Measurements from ENCODE around the gene IL1RAPL1. TPM values are rescaled to one million over a fixed set of nuclear protein-coding genes. Genes with fewer than 3 reads are reported as not detected.

IL1RAPL1 gene
- total and polyA plus RNA-seq, 2 donors (not counting 3 experiments of a cell fraction or from before 2014, with no cell fraction given) = 0.79 to 1.3 TPM

DNA sequence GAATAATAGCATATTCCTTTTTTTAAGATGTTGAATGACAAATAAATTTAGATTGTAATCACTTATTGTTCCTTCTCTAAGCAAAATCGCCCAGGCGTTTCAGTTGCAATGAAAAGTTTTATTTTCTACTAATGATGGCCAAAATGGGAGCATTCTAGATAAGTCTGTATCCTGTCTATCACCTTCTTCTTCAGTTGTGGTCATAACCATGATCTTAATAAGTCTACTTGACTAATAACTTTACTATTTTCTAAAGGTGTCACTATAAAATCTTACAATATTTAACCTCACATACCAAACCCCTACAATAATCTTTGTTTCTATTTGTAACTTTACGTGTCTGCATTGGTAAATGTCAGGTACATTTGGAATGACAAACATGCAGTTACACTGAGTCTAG, 904.4 kb downstream of the IL1RAPL1 start:
- TF ChIP-seq, protein P1, sequence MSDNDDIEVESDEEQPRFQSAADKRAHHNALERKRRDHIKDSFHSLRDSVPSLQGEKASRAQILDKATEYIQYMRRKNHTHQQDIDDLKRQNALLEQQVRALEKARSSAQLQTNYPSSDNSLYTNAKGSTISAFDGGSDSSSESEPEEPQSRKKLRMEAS (IDR thresholded peaks at IDR 0.05; ENCODE audit: insufficient read depth, insufficient read length) = no peak
- no peak for TF ChIP-seq POLR2AphosphoS5 (IDR thresholded peaks at IDR 0.05; ENCODE audit: insufficient read depth, low read depth, low read length)
- TF ChIP-seq, protein P2, sequence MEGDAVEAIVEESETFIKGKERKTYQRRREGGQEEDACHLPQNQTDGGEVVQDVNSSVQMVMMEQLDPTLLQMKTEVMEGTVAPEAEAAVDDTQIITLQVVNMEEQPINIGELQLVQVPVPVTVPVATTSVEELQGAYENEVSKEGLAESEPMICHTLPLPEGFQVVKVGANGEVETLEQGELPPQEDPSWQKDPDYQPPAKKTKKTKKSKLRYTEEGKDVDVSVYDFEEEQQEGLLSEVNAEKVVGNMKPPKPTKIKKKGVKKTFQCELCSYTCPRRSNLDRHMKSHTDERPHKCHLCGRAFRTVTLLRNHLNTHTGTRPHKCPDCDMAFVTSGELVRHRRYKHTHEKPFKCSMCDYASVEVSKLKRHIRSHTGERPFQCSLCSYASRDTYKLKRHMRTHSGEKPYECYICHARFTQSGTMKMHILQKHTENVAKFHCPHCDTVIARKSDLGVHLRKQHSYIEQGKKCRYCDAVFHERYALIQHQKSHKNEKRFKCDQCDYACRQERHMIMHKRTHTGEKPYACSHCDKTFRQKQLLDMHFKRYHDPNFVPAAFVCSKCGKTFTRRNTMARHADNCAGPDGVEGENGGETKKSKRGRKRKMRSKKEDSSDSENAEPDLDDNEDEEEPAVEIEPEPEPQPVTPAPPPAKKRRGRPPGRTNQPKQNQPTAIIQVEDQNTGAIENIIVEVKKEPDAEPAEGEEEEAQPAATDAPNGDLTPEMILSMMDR (IDR thresholded peaks at IDR 0.05; ENCODE audit: extremely low read depth in 1 of 2, insufficient read depth in 1 of 2, low read depth in 1 of 2, low read length in 2 of 2) = no peak
- TF ChIP-seq POLR2A (IDR thresholded peaks at IDR 0.05; ENCODE audit: low read depth, low read length) = no peak
- no peak overlapping the region for H2AFZ ChIP-seq (ENCODE audit: low read depth, low read length)
- no peak overlapping the region for H3K4me3 ChIP-seq (replicated peaks in 1 of 3; ENCODE audit: insufficient read depth in 1 of 3, low read depth in 1 of 3, low read length in 3 of 3)
- no peak overlapping the region for H3K4me2 ChIP-seq (ENCODE audit: insufficient read depth, low read length)
- no peak overlapping the region for H3K9ac ChIP-seq (replicated peaks; ENCODE audit: extremely low read depth, insufficient read depth, low read length)
- H3K79me2 ChIP-seq (ENCODE audit: control insufficient read depth, insufficient read depth, low read length) = no peaks in the 10 kb centered on the region
- ChIA-PET CTCF (no interaction called here), POLR2A (no interaction called here)
- no peaks in the 10 kb centered on the region for H3K36me3 ChIP-seq (ENCODE audit: control insufficient read depth in 2 of 2, extremely low read depth in 1 of 2, insufficient read depth in 2 of 2, low read length in 2 of 2)
- intact Hi-C loops (cut with micrococcal nuclease) (no loop called here), dilution Hi-C loops (cut with MboI; ENCODE audit: extremely low pct_ligation_motif_present, low sequenced_read_pairs) (no loop called here)
- no peaks in the 10 kb centered on the region for H3K9me3 ChIP-seq (replicated peaks; ENCODE audit: control insufficient read depth, insufficient read depth, low read length)
- H3K4me1 ChIP-seq (ENCODE audit: control insufficient read depth, extremely low read depth, insufficient read depth, low read length) = no peaks in the 10 kb centered on the region
- FAIRE-seq (no peak), DNase-seq (ENCODE audit: low read depth, low spot score) (no peak)
- no peaks in the 10 kb centered on the region for H3K9me1 ChIP-seq (replicated peaks; ENCODE audit: control insufficient read depth, extremely low read depth, insufficient read depth, low read length)
- H3K27me3 ChIP-seq (ENCODE audit: control insufficient read depth in 2 of 2, insufficient read depth in 2 of 2, low read length in 2 of 2) = no peaks in the 10 kb centered on the region
- H3K27ac ChIP-seq (ENCODE audit: insufficient read depth, low read depth, low read length) = no peak overlapping the region
- no TSS peak for BruUV-seq (replicated peaks)
- no peaks in the 10 kb centered on the region for H4K20me1 ChIP-seq (replicated peaks; ENCODE audit: control insufficient read depth, extremely low read depth, insufficient read depth, low read length)

DNA sequence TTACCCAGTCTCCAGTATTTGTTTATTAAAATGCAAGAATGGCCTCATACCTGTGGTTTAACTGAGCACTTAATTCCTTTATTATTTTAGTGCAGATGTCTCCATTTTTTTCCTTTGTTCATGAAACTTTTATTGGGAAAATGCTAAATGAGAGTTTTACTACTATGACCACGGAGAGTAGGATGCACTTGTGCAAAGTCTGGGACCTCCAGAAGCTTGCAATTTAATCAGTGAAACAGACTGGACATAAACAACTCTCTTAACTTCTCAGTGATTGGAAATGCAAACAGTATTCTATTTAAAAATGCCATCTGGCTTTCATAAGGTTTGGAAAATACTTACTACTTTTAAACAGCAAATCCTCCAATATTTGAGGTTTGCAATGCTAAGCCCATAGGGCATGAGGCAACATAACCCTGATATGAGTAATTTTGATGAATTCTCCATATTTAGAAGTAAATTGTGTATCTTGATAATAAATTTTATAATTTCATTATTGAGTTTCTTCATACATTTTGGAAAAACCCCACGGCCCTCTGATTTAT, 909.5 kb downstream of the IL1RAPL1 start:
- CTCF ChIA-PET = no interaction called here
- Histone ChIP-seq H4K20me1 (replicated peaks; ENCODE audit: control insufficient read depth, extremely low read depth, insufficient read depth, low read length) (no peaks in the 10 kb centered on the region), H3K4me1 (ENCODE audit: control insufficient read depth, extremely low read depth, insufficient read depth, low read length) (no peaks in the 10 kb centered on the region), H3K79me2 (ENCODE audit: control insufficient read depth, insufficient read depth, low read length) (no peaks in the 10 kb centered on the region), H3K9me1 (replicated peaks; ENCODE audit: control insufficient read depth, extremely low read depth, insufficient read depth, low read length) (no peaks in the 10 kb centered on the region), H3K27me3 (ENCODE audit: control insufficient read depth in 2 of 2, insufficient read depth in 2 of 2, low read length in 2 of 2) (no peaks in the 10 kb centered on the region), H2AFZ (ENCODE audit: low read depth, low read length) (no peak overlapping the region), H3K9me3 (replicated peaks; ENCODE audit: control insufficient read depth, insufficient read depth, low read length) (no peaks in the 10 kb centered on the region), H3K4me3 (replicated peaks in 1 of 3; ENCODE audit: insufficient read depth in 1 of 3, low read depth in 1 of 3, low read length in 3 of 3) (no peak overlapping the region), H3K27ac (ENCODE audit: insufficient read depth, low read depth, low read length) (no peak overlapping the region), H3K9ac (replicated peaks; ENCODE audit: extremely low read depth, insufficient read depth, low read length) (no peak overlapping the region), H3K36me3 (ENCODE audit: control insufficient read depth in 2 of 2, extremely low read depth in 1 of 2, insufficient read depth in 2 of 2, low read length in 2 of 2) (no peaks in the 10 kb centered on the region), H3K4me2 (ENCODE audit: insufficient read depth, low read length) (no peak overlapping the region)
- no peak for TF ChIP-seq POLR2AphosphoS5 (IDR thresholded peaks at IDR 0.05; ENCODE audit: insufficient read depth, low read depth, low read length)
- TF ChIP-seq EZH2 (IDR thresholded peaks at IDR 0.05; ENCODE audit: borderline replicate concordance, low read depth, low read length, severe bottlenecking) = no peak
- TF ChIP-seq JUN (IDR thresholded peaks at IDR 0.05; ENCODE audit: borderline replicate concordance, insufficient read depth, insufficient read length, low read depth) = no peak
- TF ChIP-seq, protein P1 (IDR thresholded peaks at IDR 0.05; ENCODE audit: insufficient read depth, insufficient read length) = no peak
- TF ChIP-seq MYC (IDR thresholded peaks at IDR 0.05; ENCODE audit: low read depth, low read length) = no peak
- no peak for TF ChIP-seq GATA2 (IDR thresholded peaks at IDR 0.05; ENCODE audit: insufficient read depth, insufficient read length, low read depth, low read length)
- no peak for TF ChIP-seq POLR2A (IDR thresholded peaks at IDR 0.05; ENCODE audit: low read depth, low read length)
- TF ChIP-seq FOS (IDR thresholded peaks at IDR 0.05; ENCODE audit: borderline replicate concordance, insufficient read depth, low read length) = no peak
- TF ChIP-seq, protein P2 (IDR thresholded peaks at IDR 0.05; ENCODE audit: extremely low read depth in 1 of 2, insufficient read depth in 1 of 2, low read depth in 1 of 2, low read length in 2 of 2) = no peak
- dilution Hi-C loops (cut with MboI; ENCODE audit: extremely low pct_ligation_motif_present, low sequenced_read_pairs) (no loop called here), intact Hi-C loops (cut with micrococcal nuclease) (no loop called here)
- no peak for FAIRE-seq
- BruUV-seq (replicated peaks) = no TSS peak
- no peak for DNase-seq (ENCODE audit: low read depth, low spot score)
- POLR2A ChIA-PET = no interaction called here

Data from endothelial cell of umbilical vein (primary cell).